Spinal cord (tissue), 10 donors: ENCODE results near the gene PARD3B. TPM values are rescaled to one million over a fixed set of nuclear protein-coding genes. Genes with fewer than 3 reads are reported as not detected.
A peak's percentile ranks its signal among the peaks of the same experiment; 100 is the strongest.

Experiments used
- DNase-seq, 6 donors: peaks; one replicate each; pipeline versions ENCODE4 v3.0.0 to v3.0.0-alpha.2; 2013 to 2015; ENCODE audit warnings: low spot score in 6 of 6, low read depth in 4 of 6
- H3K27ac ChIP-seq: one replicate; pipeline ENCODE4 v1.5.1; 2013; ENCODE audit warnings: low read depth, low read length, control low read depth
- H3K27me3 ChIP-seq: one replicate; pipeline ENCODE4 v1.6.1; 2013; ENCODE audit warnings: low read length; ENCODE audit not compliant: control insufficient read depth, insufficient read depth
- H3K36me3 ChIP-seq: one replicate; pipeline ENCODE4 v1.6.1; 2013; ENCODE audit warnings: low read length; ENCODE audit not compliant: control insufficient read depth, insufficient read depth
- H3K4me1 ChIP-seq: one replicate; pipeline ENCODE4 v1.6.1; 2013; ENCODE audit warnings: low read length; ENCODE audit not compliant: control insufficient read depth, insufficient read depth
- H3K4me3 ChIP-seq: one replicate; pipeline ENCODE4 v1.5.1; 2013; ENCODE audit warnings: low read depth, low read length, control low read depth
- H3K9me3 ChIP-seq: one replicate; pipeline ENCODE4 v1.6.1; 2013; ENCODE audit warnings: low read length; ENCODE audit not compliant: control insufficient read depth, insufficient read depth
- WGBS: methylation state at CpG from one replicate; pipeline ENCODE4 v1.1.5; 2013; ENCODE audit warnings: missing lambda C conversion rate; ENCODE audit not compliant: insufficient coverage; 5-methylcytosine and 5-hydroxymethylcytosine counted together
- polyA plus RNA-seq, 2 donors: library from polyadenylated mRNA; unstranded; fragments of 120-200 nt; gene quantifications; one replicate each; pipeline ENCODE4 v1.2.1, GENCODE V29; 2013; ENCODE audit not compliant: insufficient read length in 2 of 2
- total RNA-seq, 2 donors: library from RNA; depleted of rRNA in 1 of 2; stranded (reverse); fragments of 120-200 nt in 1 of 2; fragments of >200 nt in 1 of 2; gene quantifications; one replicate each; pipeline versions ENCODE4 v1.2.3 to v1.2.4, GENCODE V29; 2013 to 2014
- donor health status: healthy.

The PARD3B gene
- total and polyA plus RNA-seq, 4 donors: 10.8 to 34.6 (median 22.1) TPM

- no peaks in the 10 kb centered on the region for H3K9me3 ChIP-seq
- H3K27me3 ChIP-seq: no peaks in the 10 kb centered on the region
- no peaks in the 10 kb centered on the region for H3K4me1 ChIP-seq
- H3K36me3 ChIP-seq: no peaks in the 10 kb centered on the region
- no peak overlapping the region for H3K27ac ChIP-seq
- no CpG with 5 or more reads among the region's 1 CpG for WGBS
- no peak for DNase-seq
- H3K4me3 ChIP-seq: no peak overlapping the region
Observed at GRCh38 chr2:205235434-205235833, 690.2 kb downstream of the PARD3B start.

DNA sequence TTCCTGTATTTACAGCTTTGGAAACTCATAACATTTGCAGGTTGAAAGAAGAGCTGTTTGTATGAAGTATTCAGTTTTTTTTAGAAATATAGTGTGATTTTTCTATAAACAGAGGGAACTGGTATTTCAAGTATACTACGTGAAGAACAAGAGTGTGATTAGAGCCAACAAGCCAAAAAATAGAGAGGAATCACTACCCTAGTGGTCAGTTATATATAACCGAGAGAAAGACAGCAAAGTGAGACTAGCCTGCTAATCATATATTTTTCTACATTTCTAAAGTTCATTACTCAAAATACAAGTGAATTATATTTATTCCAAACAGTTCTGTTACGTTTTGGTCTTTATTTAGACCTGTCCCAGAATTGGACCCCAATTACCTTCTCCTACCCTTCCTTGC, 692.2 kb downstream of the PARD3B start:
- no peaks in the 10 kb centered on the region for H3K27me3 ChIP-seq
- no peaks in the 10 kb centered on the region for H3K4me1 ChIP-seq
- H3K4me3 ChIP-seq: no peak overlapping the region
- no peak for DNase-seq
- H3K9me3 ChIP-seq: no peaks in the 10 kb centered on the region
- 100% methylated on average over 1 of the region's 3 CpGs for WGBS
- H3K36me3 ChIP-seq: no peaks in the 10 kb centered on the region
- no peak overlapping the region for H3K27ac ChIP-seq

DNA sequence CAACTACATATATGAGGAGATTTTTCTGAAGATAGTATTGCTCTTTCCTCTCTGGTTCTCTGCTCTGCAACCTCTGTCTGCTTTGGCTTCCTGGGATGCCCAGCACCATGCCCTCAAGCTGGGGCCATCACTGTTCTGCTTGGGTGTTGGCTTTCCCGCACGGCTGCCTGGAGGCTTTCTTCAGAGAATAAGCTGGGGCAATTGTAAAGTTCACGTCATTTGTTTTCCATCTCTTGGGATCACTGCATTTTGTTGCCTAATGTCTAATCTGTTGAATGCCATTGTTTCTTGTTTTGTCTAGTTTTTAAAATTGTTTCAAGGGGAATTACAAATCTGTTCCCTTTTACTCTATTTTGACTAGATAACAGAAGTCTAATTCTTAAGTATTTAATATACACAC, 699.7 kb downstream of the PARD3B start:
- no peaks in the 10 kb centered on the region for H3K27me3 ChIP-seq
- no peaks in the 10 kb centered on the region for H3K36me3 ChIP-seq
- no peak overlapping the region for H3K27ac ChIP-seq
- H3K4me1 ChIP-seq: no peaks in the 10 kb centered on the region
- no peak overlapping the region for H3K4me3 ChIP-seq
- no peak for DNase-seq
- no CpG with 5 or more reads among the region's 3 CpGs for WGBS
- peaks cover 2% of the 10 kb centered on the region for H3K9me3 ChIP-seq

DNA sequence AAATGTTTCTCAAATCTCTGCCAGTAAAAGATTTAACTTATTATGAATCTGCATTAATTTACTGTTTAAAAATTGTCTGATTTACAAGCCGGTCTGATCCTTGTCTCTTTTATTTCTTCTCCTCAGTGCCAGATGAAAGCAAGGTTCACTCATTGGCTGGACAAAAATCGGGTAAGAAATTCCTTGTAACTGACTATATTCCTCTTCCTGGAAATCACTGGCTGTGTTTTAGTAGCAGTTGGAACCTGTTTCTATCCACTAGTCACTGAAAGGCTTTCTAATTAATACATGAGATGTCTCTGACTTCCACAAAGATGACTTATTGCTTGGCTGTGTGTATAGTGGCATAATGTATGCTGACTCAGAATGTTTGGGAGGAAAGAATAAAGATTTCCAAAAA, 700.4 kb downstream of the PARD3B start:
- Histone ChIP-seq H3K27ac (no peak overlapping the region), H3K36me3 (no peaks in the 10 kb centered on the region), H3K27me3 (no peaks in the 10 kb centered on the region), H3K4me3 (no peak overlapping the region), H3K9me3 (peaks cover 2% of the 10 kb centered on the region), H3K4me1 (no peaks in the 10 kb centered on the region)
- WGBS: no CpG with 5 or more reads among the region's 2 CpGs
- peak in 1 of 6 donors; percentile 23 for DNase-seq

GRCh38 chr2:205259121-205259520, 713.8 kb downstream of the PARD3B start:
- Histone ChIP-seq H3K4me3 (no peak overlapping the region), H3K27me3 (no peaks in the 10 kb centered on the region), H3K4me1 (no peaks in the 10 kb centered on the region), H3K27ac (no peak overlapping the region), H3K36me3 (no peaks in the 10 kb centered on the region), H3K9me3 (no peaks in the 10 kb centered on the region)
- no peak for DNase-seq
- no CpG with 5 or more reads among the region's 2 CpGs for WGBS

DNA sequence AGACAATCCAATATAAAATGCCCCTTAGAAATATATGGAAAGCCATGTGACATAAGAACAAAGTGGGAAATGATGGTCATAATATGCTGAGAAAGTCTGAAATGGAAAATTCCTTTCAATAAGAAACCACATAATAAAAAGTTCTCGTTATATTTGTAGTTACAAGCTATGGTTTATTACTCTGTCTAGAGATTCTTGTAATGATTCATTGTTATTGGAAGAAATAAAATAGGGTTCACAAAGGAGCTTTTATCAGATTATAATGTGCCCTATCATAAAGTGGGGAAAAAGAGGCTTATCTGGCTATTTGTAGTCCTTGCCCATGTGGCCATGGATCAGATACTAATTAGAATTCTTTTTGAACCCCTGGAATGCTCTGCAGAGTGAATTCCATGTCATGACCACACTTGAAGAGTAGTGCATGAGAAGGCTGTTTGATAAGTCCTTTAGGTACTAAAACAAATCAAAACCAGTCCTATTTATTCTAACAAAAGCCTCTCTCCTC, 716.3 kb downstream of the PARD3B start:
- DNase-seq: no peak
- no peak overlapping the region for H3K27ac ChIP-seq
- H3K4me3 ChIP-seq: no peak overlapping the region
- no peaks in the 10 kb centered on the region for H3K9me3 ChIP-seq
- no peaks in the 10 kb centered on the region for H3K36me3 ChIP-seq
- no peaks in the 10 kb centered on the region for H3K27me3 ChIP-seq
- no peaks in the 10 kb centered on the region for H3K4me1 ChIP-seq
- no CpG with 5 or more reads among the region's 1 CpG for WGBS

GRCh38 chr2:205267323-205267722, 722.0 kb downstream of the PARD3B start:
- Histone ChIP-seq H3K27ac (no peak overlapping the region), H3K4me3 (no peak overlapping the region), H3K9me3 (no peaks in the 10 kb centered on the region), H3K4me1 (no peaks in the 10 kb centered on the region), H3K36me3 (no peaks in the 10 kb centered on the region), H3K27me3 (no peaks in the 10 kb centered on the region)
- no peak for DNase-seq
- WGBS: 75% methylated on average over 2 of the region's 2 CpGs

- peak in 2 of 6 donors; percentile 34 to 39 for DNase-seq
- Histone ChIP-seq H3K27ac (no peak overlapping the region), H3K36me3 (no peaks in the 10 kb centered on the region), H3K4me1 (no peaks in the 10 kb centered on the region), H3K9me3 (no peaks in the 10 kb centered on the region), H3K4me3 (no peak overlapping the region), H3K27me3 (no peaks in the 10 kb centered on the region)
- WGBS: no CpG with 5 or more reads among the region's 4 CpGs
Observed at GRCh38 chr2:205270689-205271088, 725.4 kb downstream of the PARD3B start.

DNA sequence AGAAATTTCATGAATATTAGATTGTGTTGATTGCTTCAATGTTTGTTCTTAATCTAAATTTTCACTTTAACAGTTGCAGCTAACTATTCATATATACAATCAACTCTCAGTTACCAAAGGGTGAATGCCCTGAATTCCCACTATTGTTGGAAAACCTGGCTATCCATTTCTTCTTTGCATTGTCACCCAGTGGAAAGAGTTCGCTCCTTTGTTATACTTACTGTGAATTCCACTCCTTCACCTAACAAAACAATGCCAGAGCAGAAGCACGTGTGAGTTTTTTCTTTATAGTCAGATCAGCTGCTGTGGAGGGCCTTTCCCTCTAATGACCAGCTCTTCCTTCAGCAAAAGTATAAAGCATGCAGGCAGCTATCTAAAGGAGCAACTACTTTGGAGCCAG, 727.9 kb downstream of the PARD3B start:
- H3K27me3 ChIP-seq: no peaks in the 10 kb centered on the region
- 80% methylated on average over 1 of the region's 2 CpGs for WGBS
- DNase-seq: no peak

GRCh38 chr2:205273627-205274026, 728.4 kb downstream of the PARD3B start:
- WGBS: 100% methylated on average over 3 of the region's 3 CpGs
- DNase-seq: no peak

More for the DNA sequence above, 727.9 kb downstream of the PARD3B start:
- Histone ChIP-seq H3K4me3 (no peak overlapping the region), H3K4me1 (peaks cover 6% of the 10 kb centered on the region), H3K27ac (no peak overlapping the region), H3K9me3 (no peaks in the 10 kb centered on the region), H3K36me3 (no peaks in the 10 kb centered on the region)

More at GRCh38 chr2:205273627-205274026, 728.4 kb downstream of the PARD3B start:
- no peaks in the 10 kb centered on the region for H3K27me3 ChIP-seq
- no peak overlapping the region for H3K4me3 ChIP-seq
- no peak overlapping the region for H3K27ac ChIP-seq
- H3K36me3 ChIP-seq: no peaks in the 10 kb centered on the region
- H3K9me3 ChIP-seq: no peaks in the 10 kb centered on the region
- H3K4me1 ChIP-seq: peaks cover 6% of the 10 kb centered on the region
